RKO (cell line): ENCODE data around the gene OBSL1.

ENCODE experiments used
- DNase-seq: peaks from one replicate; pipeline ENCODE4 v3.0.0-alpha.2; 2016; ENCODE audit warnings: low spot score

The OBSL1 gene

GRCh38 chr2:219596954-219597551 lies 25.7 kb upstream of the OBSL1 start:
- no peak for DNase-seq

- DNase-seq: no peak
Observed at GRCh38 chr2:219595256-219595655, 23.9 kb upstream of the OBSL1 start.

- DNase-seq: no peak
Observed at GRCh38 chr2:219593154-219593553, 21.8 kb upstream of the OBSL1 start.

GRCh38 chr2:219592736-219593135 lies 21.4 kb upstream of the OBSL1 start:
- DNase-seq: no peak

- DNase-seq: no peak
Observed at GRCh38 chr2:219591091-219591490, 19.8 kb upstream of the OBSL1 start.

GRCh38 chr2:219581346-219581745 lies 10.0 kb upstream of the OBSL1 start:
- DNase-seq: no peak

- no peak for DNase-seq
Observed at GRCh38 chr2:219578811-219579613, 7.7 kb upstream of the OBSL1 start.

GRCh38 chr2:219576505-219577388 lies 5.4 kb upstream of the OBSL1 start:
- no peak for DNase-seq

- no peak for DNase-seq
Observed at GRCh38 chr2:219575566-219576504, 4.5 kb upstream of the OBSL1 start.

GRCh38 chr2:219574484-219575311 lies 3.4 kb upstream of the OBSL1 start:
- no peak for DNase-seq

- no peak for DNase-seq
Observed at GRCh38 chr2:219573166-219573565, 1.8 kb upstream of the OBSL1 start.

GRCh38 chr2:219572237-219573001 lies 1.1 kb upstream of the OBSL1 start, which contains the start of gene INHA:
TSS of gene INHA (plus strand) at chr2:219572310. CDS start at chr2:219572375, 65 bp downstream.
- DNase-seq: no peak

GRCh38 chr2:219570924-219571310 lies 422 bp downstream of the OBSL1 start:
- DNase-seq: no peak

GRCh38 chr2:219570194-219570923 lies 980 bp downstream of the OBSL1 start:
- DNase-seq: peak; percentile 22

GRCh38 chr2:219569635-219570034 lies 1.7 kb downstream of the OBSL1 start:
- no peak for DNase-seq

- no peak for DNase-seq
Observed at GRCh38 chr2:219569041-219569440, 2.3 kb downstream of the OBSL1 start.

GRCh38 chr2:219567791-219568361 lies 3.5 kb downstream of the OBSL1 start:
- no peak for DNase-seq

- no peak for DNase-seq
Observed at GRCh38 chr2:219567131-219567530, 4.2 kb downstream of the OBSL1 start.

GRCh38 chr2:219566640-219567039 lies 4.7 kb downstream of the OBSL1 start:
- DNase-seq: no peak
